Measurements from ENCODE around the gene GTF2IRD1. TPM values are rescaled to one million over a fixed set of nuclear protein-coding genes. Genes with fewer than 3 reads are reported as not detected.

GTF2IRD1 gene
- total RNA-seq, 1 donor from 2014 or later: 48.7 TPM

DNA sequence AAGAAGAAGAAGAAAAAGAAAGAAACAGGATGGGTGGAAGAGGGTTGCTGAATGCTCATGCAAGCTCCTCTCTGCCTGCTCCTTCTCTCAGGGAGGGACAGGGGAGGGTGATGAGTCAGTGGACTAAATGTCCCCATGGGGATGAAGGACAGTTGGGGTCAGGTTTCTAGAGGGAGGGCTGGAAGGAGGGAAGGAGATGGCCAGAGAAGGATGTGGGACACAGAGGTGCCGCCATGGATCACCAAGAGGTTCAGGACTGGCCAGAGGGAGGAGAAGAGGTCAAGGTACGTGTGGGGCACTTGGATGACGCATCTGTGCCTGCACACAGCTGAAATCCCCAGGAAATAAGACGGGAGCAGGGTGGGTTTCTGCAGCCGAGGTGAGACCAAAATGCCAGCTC lies 115.0 kb downstream of the GTF2IRD1 start:
- Mint-ChIP-seq H3K4me3 (ENCODE audit: unreplicated experiment) (no peak overlapping the region), H3K27me3 (ENCODE audit: unreplicated experiment) (no peaks in the 10 kb centered on the region), H3K27ac (ENCODE audit: unreplicated experiment) (peak overlapping the region; percentile 12), H3K9me3 (ENCODE audit: unreplicated experiment) (no peaks in the 10 kb centered on the region), H3K36me3 (ENCODE audit: unreplicated experiment) (peaks cover 4% of the 10 kb centered on the region), H3K4me1 (ENCODE audit: unreplicated experiment) (peaks cover 15% of the 10 kb centered on the region)
- TF ChIP-seq, protein P1, sequence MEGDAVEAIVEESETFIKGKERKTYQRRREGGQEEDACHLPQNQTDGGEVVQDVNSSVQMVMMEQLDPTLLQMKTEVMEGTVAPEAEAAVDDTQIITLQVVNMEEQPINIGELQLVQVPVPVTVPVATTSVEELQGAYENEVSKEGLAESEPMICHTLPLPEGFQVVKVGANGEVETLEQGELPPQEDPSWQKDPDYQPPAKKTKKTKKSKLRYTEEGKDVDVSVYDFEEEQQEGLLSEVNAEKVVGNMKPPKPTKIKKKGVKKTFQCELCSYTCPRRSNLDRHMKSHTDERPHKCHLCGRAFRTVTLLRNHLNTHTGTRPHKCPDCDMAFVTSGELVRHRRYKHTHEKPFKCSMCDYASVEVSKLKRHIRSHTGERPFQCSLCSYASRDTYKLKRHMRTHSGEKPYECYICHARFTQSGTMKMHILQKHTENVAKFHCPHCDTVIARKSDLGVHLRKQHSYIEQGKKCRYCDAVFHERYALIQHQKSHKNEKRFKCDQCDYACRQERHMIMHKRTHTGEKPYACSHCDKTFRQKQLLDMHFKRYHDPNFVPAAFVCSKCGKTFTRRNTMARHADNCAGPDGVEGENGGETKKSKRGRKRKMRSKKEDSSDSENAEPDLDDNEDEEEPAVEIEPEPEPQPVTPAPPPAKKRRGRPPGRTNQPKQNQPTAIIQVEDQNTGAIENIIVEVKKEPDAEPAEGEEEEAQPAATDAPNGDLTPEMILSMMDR (IDR thresholded peaks at IDR 0.05): no peak
- no peak for DNase-seq (ENCODE audit: extremely low spot score, unreplicated experiment)

DNA sequence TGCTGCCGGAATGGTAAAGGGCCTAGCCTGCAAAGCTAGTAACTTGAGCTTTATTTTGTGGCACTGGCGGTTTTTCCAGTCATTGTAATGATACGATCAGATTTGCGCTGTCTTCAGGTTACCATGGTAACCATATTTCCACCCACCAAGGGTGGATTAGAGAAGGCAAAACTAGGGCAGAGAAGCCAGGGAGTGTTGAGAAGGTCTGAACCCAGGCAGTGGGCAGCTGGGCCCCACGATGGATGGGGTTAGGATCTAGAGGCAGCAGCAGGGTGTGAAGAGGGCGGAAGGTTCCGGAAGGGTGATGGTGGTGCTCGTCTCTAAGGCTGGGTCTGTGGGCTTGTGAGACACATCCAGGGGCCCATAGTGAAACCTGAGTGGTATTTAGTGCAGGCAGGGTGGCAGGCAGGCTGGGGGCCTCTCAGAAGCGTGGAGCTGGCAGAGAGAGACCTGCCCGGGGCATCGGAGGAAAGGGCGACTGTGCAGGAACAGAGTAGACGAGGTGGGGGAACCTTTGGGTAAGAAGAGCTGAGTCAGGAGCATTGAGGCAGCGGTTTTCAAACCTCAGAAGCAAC lies 115.9 kb downstream of the GTF2IRD1 start:
- DNase-seq (ENCODE audit: extremely low spot score, unreplicated experiment): no peak
- Mint-ChIP-seq H3K9me3 (ENCODE audit: unreplicated experiment) (no peaks in the 10 kb centered on the region), H3K27ac (ENCODE audit: unreplicated experiment) (no peak overlapping the region), H3K4me3 (ENCODE audit: unreplicated experiment) (no peak overlapping the region), H3K36me3 (ENCODE audit: unreplicated experiment) (peaks cover 2% of the 10 kb centered on the region), H3K27me3 (ENCODE audit: unreplicated experiment) (no peaks in the 10 kb centered on the region), H3K4me1 (ENCODE audit: unreplicated experiment) (peaks cover 15% of the 10 kb centered on the region)
- TF ChIP-seq, protein P1 (IDR thresholded peaks at IDR 0.05): no peak

DNA sequence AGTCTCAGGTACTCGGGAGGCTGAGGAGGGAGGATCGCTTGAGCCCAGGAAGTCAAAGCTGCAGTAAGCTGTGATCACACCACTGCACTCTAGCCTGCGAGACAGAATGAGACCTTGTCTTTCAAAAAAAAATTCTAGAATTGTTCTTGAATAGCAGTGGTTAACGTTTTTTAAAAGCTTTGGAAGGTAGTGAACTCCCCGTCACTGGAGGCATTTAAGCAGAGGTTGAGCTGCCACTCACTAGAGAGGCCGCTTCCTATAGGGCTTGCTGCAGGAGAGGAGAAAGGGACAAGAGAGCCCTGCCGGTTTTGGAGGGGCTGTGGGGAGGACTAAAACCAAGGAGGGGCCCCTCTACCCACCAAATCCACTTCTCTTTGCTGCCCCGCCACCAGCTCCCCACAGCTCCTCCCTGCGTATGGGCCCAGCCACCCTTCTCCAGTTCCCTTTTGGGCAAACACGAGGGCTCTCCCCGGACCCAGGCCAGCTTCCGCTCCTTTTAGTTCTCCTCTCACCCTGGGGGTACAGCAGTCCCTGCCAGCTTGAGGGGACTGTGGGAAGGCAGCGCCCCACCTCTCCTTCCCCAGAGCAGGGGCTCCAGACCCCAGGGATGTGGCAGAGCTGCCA lies 116.9 kb downstream of the GTF2IRD1 start:
- TF ChIP-seq, protein P1 (IDR thresholded peaks at IDR 0.05): no peak
- DNase-seq (ENCODE audit: extremely low spot score, unreplicated experiment): no peak
- no peaks in the 10 kb centered on the region for H3K27me3 Mint-ChIP-seq (ENCODE audit: unreplicated experiment)
- H3K36me3 Mint-ChIP-seq (ENCODE audit: unreplicated experiment): peaks cover 6% of the 10 kb centered on the region
- H3K9me3 Mint-ChIP-seq (ENCODE audit: unreplicated experiment): no peaks in the 10 kb centered on the region
- no peak overlapping the region for H3K27ac Mint-ChIP-seq (ENCODE audit: unreplicated experiment)
- H3K4me3 Mint-ChIP-seq (ENCODE audit: unreplicated experiment): no peak overlapping the region
- H3K4me1 Mint-ChIP-seq (ENCODE audit: unreplicated experiment): peaks cover 20% of the 10 kb centered on the region

DNA sequence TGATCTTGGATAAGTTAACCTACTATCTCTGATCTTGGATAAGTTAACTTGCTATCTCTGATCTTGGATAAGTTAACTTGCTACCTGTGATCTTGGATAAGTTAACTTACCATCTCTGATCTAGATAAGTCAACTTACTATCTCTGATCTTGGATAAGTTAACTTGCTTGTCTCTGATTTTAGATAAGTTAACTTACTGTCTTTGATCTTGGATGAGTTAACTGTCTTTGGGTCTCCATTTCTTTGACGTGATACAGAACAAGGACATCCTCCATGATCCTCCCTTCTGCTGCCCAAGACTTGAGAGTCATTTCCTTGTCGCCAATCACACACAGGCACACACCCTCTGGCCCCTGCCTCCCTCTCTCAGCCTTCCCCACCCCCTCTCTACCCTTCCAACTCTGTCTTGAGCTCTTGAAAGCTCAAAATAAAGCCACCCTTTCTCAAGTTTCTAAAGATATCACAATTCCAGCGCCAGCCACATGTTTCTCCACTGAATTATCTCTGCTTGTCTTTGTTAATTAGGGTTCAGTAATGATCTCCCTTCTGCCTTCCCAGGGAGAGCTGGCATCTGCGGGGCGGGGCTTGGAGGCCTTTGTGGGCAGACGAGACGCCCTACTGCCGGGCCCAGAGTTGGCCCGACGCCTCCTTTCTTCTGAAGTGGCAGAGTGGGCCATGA lies 118.7 kb downstream of the GTF2IRD1 start:
- TF ChIP-seq, protein P1 (IDR thresholded peaks at IDR 0.05): no peak
- Mint-ChIP-seq H3K27me3 (ENCODE audit: unreplicated experiment) (no peaks in the 10 kb centered on the region), H3K27ac (ENCODE audit: unreplicated experiment) (no peak overlapping the region), H3K9me3 (ENCODE audit: unreplicated experiment) (no peaks in the 10 kb centered on the region), H3K4me3 (ENCODE audit: unreplicated experiment) (no peak overlapping the region), H3K4me1 (ENCODE audit: unreplicated experiment) (peaks cover 20% of the 10 kb centered on the region), H3K36me3 (ENCODE audit: unreplicated experiment) (peaks cover 8% of the 10 kb centered on the region)
- no peak for DNase-seq (ENCODE audit: extremely low spot score, unreplicated experiment)

DNA sequence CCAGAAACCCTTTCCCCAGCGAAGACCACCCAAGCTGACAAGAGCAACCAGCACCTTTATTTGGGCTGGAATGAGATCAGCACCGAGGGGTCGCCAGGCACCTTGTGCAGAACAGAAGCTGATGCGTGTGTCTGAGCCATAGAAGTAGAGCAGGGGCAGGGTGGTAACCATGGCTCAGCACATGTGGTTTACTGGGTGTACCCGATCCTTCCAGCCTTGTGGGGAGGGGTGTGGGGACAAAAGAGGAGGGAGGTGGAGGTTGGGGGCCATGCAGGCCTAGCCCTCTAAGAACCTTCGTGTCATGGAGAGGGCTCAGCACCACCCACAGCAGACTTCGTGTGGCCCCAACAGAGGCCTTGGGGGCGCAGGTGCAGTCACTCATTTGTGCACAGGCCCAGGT lies 119.8 kb downstream of the GTF2IRD1 start:
- H3K27me3 Mint-ChIP-seq (ENCODE audit: unreplicated experiment): no peaks in the 10 kb centered on the region
- peaks cover 13% of the 10 kb centered on the region for H3K4me1 Mint-ChIP-seq (ENCODE audit: unreplicated experiment)
- no peak for DNase-seq (ENCODE audit: extremely low spot score, unreplicated experiment)
- no peaks in the 10 kb centered on the region for H3K9me3 Mint-ChIP-seq (ENCODE audit: unreplicated experiment)
- TF ChIP-seq, protein P1 (IDR thresholded peaks at IDR 0.05): no peak
- H3K27ac Mint-ChIP-seq (ENCODE audit: unreplicated experiment): no peak overlapping the region
- H3K4me3 Mint-ChIP-seq (ENCODE audit: unreplicated experiment): no peak overlapping the region
- peaks cover 8% of the 10 kb centered on the region for H3K36me3 Mint-ChIP-seq (ENCODE audit: unreplicated experiment)

Data from osteocyte (in vitro differentiated cells).